IPS-11a (cell line): Measurements from ENCODE around the gene PCDH1.
"Not testable (repeated sequence)": the region's sequence is repeated elsewhere in the genome, so short reads cannot be mapped to it uniquely, and the experiment has no call there.

Experiments
- H3K4me3 ChIP-seq: one replicate; pipeline ENCODE4 v1.5.1; 2013; ENCODE audit warnings: low read depth, low read length, control low read depth

The PCDH1 gene

DNA sequence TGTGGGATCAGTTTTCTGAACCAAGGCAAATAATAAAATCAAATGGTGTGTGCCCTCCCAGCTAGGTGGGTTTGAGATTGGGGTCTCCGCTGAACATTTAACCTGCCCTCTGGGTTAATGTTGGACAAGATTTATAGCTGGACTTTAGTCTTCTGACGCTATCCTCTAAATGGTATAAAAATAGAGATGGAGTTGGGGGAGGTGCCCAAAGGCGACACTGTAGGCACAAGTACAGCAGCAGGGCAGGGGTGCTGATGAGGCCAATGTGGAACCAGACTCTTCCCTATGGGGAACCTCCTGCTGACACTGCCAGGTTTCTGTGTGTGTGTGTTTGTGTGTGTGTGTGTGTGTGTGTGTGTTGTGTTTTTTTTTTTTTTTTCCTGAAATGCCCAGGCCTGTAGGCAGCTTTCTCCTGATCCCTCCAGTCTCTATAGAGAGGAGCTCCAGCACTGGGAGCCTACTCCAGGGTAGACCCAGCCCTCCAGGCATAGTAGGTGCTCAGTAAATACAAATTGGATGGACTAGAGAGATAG lies 37.9 kb downstream of the PCDH1 start:
- no peak overlapping the region for H3K4me3 ChIP-seq

DNA sequence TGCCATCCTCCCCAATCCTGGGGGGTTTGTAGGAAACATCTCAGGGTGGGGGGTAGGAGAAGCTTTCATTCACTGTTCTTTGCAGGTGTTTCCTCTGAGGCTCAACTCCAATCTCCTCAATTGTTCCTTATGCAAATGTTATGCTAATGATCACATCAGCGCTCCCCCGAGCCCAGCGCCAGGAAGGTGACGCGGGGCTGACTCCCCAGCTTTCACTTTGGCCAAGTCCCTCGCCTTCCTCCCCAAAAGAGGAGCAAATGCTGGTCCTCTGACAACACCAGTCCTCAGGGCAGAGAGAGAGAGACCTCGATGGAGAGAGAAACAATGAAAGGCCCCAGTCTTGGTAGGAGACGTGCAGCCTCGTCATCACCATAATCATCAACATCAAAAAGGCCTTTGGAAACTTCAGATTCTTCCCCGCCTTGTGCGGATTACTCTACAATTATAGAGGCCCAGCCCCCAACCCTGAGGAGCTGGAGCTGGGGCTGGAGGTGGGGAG lies 39.1 kb downstream of the PCDH1 start:
- H3K4me3 ChIP-seq, result no peak overlapping the region

DNA sequence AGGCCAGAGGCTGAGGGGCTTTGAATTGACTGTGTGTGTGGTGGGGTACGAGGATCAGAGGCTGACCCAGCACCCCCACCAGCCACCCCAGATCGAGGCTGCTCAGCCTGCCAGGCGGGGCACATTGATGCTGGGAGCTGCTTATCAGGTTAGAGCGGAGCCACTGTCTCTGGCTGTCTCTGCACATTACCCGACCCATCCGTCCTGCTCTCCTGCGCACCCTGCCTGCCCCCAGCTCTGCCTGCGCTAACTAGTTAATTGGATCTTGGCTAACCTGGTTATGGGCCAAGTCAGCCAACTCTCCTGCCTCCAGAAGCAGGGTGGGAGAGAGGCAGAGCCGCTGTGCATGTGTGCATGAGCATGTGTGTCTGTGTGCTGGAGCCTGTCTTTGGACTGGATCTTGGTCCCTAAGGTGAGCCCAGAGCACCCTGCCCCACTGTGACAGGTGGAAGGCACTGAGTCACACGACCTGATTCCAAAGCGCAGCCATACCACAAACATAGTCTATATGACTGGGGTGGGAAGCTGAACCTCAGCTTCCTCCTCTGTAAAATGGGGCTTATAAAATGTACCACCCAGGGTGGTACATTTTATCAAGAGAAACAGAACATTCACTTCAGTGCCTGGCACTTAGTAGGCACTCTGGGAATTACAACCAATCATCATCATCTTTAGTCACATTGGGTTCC lies 39.7 kb downstream of the PCDH1 start:
- H3K4me3 ChIP-seq, result no peak overlapping the region

DNA sequence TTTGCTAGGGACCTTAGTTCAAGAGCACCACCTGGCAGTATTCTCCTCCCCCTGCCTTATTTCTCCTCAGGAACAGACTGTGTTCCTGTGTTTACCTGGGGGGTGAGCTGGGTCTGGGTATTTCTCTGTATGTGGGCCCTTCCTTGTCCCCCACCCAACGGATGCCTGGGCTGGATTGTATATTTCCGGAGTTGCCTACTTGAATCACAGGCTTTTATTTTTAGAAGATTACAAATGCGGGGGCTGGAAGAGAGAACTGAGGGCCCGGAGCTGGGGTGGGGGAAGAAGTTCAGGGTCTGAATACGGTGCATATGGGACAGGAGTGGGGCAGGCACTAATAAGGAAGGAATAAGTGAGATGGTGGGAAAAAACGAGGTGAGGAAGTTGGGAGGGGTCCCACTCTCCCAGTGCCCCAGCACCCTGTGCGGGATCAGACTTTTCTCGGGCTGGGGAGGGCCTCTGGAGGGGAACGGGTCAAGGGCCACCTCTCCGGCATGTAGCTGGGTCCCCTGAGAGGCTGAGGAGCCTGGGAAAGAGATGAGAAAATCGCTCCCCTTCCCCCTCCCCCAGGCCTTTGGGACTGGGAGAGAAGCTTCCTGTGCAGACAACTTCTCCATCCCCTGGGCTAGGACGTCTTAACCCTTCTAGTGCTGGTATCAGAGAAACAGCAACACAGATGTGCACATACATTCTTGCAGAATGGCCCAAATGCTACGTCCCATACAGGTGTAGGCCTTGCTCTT lies 42.1 kb downstream of the PCDH1 start:
- no peak overlapping the region for H3K4me3 ChIP-seq

DNA sequence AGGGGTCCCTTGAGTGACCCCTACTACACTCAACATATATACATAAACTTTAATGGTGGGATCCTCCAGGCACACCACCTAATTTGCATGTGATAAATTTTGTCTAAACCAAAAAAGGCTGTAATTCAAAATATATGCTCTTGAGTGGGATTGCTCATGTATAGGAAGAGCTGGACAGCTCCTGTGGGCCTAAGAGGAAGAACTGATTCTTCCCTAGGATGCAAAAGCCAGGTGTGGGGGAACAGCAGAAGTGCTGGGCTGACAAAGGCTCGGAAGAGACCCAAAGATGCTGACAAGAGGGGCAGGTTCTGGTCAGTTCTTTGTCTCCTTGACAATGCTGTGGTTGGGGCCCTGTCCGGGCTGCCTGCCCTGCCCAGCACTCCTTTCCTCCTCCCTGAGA lies 43.9 kb downstream of the PCDH1 start:
- no peak overlapping the region for H3K4me3 ChIP-seq

DNA sequence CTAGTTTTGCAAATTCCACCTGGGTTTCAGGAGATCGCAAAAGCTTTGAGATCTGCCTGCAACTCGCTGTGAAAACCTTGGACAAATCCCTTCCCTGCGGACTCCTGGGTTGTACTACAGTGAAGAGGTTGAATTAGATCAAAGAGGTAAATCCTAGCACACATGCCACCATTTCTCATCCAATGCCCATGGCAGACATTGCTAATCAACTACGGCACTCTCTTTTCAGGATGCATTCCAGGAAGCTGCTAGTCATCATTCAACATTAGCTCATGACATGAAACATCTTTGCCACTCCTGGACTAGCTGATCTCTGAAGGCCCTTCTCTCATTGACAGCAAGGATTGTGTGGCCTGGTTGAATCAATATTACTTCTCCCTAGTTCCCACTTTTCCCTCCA lies 46.1 kb downstream of the PCDH1 start:
- no peak overlapping the region for H3K4me3 ChIP-seq

DNA sequence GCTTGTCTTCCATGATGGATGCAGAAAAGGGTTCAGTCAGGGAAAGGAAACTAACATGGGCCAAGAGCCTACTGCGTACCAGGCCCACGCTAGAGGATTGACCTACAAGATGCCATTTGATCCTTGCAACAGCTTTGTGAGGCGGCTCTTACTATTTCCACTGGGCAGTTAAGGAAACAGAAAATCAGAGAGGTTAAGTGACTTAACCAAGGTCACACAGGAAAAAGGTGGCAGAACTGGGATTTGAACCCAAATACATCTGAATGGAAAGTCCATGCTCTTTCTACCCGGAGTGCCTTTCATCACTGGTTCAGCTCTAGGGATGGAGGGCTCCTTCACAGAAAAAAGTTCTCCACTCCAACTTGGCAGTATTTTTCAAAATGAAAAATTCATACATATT lies 50.0 kb downstream of the PCDH1 start:
- H3K4me3 ChIP-seq, result no peak overlapping the region

DNA sequence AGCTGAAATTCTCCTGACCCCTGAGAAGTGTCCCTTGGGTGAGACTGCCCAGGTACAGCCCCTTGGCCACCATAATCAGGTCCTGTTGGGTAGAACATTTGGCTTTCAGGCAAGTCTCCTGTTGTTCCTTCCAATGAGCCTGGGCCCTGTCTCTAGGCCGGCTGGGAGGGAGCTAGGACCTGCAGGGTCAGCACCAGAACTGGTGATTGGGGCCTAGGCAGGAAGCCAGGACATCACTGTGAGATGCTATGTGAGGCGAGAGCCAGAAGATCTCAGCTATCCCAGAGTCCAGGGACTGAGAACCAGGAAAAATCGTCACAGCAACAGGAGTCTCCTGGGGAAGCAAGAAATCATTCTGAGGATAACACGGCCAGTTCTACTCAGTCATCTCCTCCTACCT lies 51.5 kb downstream of the PCDH1 start:
- H3K4me3 ChIP-seq, result no peak overlapping the region

DNA sequence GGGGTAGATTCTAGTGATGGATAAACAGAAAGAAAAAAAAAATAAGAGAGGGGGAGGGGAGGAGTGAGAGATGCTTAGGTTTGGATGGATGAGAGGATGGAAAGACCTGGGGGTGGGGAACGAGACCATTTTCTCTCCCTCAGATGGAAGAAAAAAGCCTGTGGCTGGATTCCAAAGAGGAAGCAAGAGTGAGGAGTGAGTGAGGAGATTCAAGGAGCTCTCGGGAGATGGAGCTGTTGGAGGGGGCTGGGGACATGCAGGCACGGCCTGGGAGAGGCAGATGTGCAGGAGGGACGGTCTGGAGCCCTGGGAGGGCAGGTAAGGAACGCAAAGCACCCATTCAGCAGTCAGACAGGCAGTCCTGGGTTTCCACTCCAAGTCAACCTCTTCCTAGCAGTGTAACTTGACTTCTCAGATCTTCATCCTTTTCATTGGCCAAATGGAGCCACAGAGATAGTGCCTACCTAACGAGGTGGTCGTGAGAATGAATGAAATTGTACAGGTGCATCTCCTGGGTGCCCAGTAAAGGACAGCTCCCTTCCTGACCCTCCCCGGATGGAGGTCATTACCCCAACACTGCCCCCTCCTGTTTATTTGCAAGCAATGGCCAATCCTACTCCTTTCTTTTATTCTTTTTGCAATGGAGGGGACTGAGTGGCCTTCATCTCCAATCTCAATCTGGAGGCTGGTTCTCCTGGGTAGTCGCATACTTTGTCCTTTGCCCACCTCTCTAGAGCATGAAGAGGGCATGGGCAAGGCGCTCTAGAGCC lies 52.2 kb downstream of the PCDH1 start:
- H3K4me3 ChIP-seq, result no peak overlapping the region

DNA sequence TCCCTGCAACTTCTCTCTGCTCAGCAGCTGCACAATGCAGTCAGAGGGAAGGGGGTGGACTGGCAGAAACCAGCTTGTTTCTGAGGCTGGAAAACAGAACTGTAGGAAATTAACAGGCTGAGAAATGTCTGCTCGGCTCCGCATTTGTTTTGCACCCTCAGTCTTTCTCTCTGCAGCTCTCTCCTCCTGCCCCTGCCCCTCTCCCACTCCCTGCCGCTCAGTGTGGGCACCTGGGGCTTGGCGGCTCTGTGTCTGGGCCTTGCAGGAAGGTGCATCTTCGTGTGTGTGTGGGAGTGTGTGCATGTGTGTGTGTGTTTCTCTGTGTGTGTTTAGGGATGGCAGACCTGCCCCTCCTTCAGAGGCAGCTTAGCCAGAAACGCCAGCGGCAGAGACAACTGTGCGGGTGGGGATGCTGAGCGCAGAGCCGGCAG lies 53.0 kb downstream of the PCDH1 start:
- H3K4me3 ChIP-seq, result no peak overlapping the region

DNA sequence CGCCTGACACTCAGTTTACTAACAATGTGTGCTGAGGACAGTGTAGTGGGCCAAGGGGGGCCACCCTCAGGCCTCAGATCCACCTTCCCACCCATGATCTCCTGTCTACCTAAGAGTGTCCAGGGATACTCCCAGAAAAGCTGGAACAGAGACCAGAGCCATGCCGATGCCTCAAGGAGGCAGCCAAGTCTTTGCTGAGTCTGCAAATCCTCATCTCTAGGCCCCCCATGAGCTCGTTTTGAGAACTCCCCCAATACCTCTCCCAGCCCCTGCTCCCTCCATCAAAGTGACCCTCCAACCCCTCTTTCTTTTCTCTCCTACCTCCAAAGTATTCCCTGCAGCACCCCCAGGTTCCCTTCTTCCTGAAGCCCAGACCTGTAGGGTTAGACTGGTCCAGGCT lies 53.5 kb downstream of the PCDH1 start:
- H3K4me3 ChIP-seq, result no peak overlapping the region

DNA sequence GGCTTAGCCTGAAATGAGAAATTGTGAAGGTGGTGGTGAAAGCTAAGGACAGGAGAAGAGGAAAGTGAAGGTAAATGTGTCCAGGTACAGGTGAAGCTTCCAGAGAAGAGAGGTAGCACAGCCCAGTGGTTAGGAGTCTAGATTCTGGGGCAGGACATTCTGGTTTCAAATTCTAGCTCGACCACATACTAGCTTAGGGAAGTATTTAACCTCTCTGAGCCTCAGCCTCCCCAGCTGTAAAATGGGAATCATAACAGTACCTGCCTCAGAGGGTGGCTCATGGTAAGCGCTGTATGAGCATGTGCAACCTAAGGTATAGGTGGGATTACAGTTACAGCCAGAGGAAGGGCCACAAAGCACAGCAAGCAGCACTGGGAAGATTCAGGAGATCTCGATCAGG lies 55.2 kb downstream of the PCDH1 start:
- no peak overlapping the region for H3K4me3 ChIP-seq

DNA sequence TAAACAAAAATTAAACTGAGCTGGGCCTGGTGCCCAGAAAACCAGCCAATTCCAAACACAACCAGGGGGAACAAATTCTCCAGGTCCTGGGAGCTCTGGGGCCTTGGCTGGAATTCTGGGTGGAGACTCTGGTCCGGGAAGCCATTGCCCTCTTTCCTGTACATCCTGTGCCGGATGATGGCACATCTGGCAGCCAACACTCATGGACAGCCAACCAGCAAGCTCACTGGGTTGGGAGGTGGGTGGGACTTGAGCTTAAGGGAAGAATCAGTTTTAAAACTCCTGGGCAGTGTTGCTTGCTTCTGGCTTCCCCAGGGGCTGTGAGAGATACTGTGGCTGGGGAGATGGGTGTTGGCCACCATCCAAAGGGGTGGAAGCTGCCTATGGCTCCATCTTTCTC lies 56.1 kb downstream of the PCDH1 start:
- H3K4me3 ChIP-seq, result no peak overlapping the region

DNA sequence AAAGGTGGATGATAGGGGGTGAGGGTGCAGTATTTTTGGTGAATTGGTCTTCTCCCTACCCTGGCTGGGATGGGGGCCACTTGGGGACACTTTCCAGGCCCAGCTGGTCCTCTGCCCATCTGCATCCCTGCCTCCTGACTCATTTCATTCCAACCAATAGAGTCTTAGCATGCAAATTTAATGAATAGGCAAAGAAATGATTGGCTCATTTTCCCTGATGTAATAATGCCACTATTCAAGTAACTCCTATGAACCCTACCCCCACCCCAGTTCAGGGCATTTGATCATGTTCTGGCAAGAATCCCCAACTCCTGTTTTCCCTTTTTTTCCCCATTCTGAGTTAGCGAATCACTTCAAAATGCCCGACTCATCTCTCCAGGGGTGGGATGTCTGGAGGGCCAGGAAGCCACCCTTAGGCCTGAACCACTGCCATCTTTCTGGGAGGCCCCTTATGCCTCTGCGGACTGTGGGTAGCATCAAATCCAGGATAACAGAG lies 56.7 kb downstream of the PCDH1 start:
- no peak overlapping the region for H3K4me3 ChIP-seq

DNA sequence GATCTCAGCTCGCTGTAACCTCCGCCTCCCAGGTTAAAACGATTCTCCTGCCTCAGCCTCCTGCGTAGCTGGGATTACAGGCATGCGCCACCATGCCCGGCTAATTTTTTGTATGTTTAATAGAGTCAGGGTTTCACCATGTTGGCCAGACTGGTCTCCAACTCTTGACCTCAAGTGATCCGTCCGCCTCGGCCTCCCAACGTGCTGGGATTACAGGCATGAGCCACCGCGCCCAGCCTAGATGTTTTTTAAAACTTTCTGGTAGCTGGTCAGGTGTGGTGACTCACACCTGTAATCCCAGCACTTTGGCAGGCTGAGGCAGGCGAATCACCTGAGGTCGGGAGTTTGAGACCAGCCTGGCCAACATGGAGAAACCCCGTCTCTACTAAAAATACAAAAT lies 57.5 kb downstream of the PCDH1 start:
- not testable (repeated sequence) for H3K4me3 ChIP-seq

DNA sequence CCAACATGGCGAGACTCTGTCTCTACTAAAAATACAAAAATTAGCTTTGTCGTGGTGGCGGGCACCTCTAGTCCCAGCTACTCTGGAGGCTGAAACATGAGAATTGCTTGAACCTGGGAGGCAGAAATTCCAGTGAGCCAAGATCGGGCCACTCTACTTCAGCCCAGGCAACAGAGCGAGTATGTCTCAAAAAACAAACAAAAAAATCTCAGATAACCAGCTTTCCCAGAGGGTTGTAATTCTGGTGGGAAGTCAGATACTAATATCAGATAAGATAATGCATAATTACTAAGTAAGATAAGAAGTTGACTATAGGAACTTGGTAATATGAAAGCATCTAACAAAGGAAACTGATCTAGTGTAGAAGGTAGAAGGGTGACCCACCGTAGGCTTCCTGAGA lies 60.6 kb downstream of the PCDH1 start:
- no peak overlapping the region for H3K4me3 ChIP-seq

DNA sequence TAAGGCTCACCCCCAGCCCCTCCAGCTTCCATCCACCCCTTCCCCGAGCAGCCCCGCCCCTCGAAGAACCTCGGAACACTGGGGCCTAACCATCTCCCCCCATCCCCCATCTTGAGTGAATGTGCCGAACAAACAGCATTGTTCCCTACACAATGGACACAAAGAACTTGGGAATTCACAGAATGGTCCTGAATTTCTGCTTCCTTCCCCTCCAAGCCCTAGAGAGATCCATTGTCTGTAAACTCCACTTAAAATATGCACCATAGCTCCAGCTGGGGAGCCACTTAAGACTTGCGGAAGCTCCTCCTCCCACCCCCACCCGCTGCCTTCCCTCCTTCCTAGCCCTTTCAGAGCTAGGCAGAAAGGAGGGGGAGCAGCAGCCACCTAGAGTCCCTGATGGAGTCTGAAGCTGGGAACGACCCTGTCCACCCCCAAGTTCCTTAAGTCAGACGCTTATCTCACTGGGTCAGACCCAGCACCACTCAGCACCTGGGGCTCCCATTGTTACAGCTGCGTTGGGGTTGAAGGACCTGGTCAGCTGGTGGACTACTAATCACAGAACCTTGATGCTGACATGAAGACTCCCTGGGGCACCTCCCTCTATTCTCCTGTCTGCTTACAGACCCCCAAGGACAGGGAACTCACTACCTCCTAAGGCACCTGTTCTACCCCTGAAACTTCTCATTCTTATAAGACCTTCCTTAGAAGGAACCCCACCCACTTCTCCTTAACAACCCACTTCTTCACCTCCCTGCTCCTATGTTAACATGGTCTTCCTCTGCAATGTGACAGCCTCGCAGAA lies 61.4 kb downstream of the PCDH1 start:
- no peak overlapping the region for H3K4me3 ChIP-seq

DNA sequence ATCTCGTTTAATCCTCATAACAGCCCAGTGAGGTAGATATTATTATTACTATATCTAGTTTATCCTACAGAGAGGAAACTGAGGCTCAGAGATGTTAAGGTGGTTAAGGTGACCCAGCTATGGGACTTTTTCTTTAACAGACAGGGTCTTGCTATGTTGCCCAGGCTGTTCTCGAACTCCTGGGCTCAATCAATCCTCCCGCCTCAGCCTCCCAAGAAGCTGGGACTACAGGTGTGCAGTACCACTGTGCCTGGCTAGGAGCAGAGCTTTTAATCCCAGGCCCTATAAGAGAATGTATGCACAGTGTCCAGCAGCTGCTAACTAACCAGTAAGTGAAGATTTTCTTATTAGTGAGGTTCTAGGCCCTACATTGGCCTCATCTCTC lies 62.4 kb downstream of the PCDH1 start:
- no peak overlapping the region for H3K4me3 ChIP-seq

DNA sequence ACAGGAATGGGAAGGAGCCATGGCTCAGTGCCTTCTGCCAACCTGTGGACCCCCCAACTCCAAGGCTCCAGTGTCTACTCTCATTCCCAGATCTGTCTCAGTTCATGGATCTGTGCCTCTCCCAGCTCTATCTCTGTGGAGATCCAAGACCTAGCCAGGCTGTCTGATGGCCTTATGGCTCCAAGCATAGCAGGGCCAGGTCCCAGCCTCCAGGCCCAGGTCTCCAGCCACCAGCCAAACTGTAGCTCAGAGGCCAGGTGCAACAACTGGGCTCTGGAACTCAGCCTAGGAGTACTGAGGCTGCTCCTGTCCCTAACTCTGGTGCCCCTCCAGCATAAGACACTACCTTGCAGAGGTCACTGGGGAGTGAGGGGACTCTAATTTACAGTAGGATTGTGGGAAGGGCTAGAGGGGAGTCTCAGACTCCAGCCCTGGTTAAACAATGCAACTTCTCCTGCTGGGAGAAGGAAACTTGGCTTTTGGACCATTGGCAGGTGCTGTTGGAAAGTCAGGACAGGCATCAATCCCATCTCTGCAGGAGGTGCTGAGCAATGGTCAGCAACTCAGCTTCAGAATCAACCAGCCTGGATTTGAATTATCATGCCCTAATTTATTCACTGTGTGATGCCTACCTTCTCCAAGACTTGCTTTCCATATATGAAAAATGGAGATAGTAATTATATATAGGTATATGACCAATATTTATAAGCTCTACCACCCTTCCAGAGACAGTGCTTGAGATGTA lies 63.0 kb downstream of the PCDH1 start:
- H3K4me3 ChIP-seq, result no peak overlapping the region
